Ascending aorta (tissue), 2 donors: ENCODE data around the gene USP10. TPM values are rescaled to one million over a fixed set of nuclear protein-coding genes. Genes with fewer than 3 reads are reported as not detected.

Experiments used
- DNase-seq, 2 donors: peaks; one replicate each; pipeline ENCODE4 v3.0.0-alpha.2; 2019; ENCODE audit warnings: low spot score in 2 of 2
- H3K27ac ChIP-seq, 2 donors: fragments of 200-600 bp; sonication (generic); one replicate each; pipeline ENCODE4 v1.5.1; 2016 to 2017; ENCODE audit warnings: mild to moderate bottlenecking in 1 of 2
- H3K27me3 ChIP-seq: fragments of 200-600 bp; sonication (generic); one replicate; pipeline ENCODE4 v1.5.1; 2017
- H3K36me3 ChIP-seq, 2 donors: fragments of 200-600 bp; sonication (generic); one replicate each; pipeline ENCODE4 v1.5.1; 2016
- H3K4me1 ChIP-seq, 2 donors: fragments of 200-600 bp; sonication (generic); one replicate each; pipeline ENCODE4 v1.5.1; 2016 to 2017; ENCODE audit warnings: mild to moderate bottlenecking in 1 of 2
- H3K4me3 ChIP-seq, 2 donors: fragments of 200-600 bp; sonication (generic); one replicate each; pipeline ENCODE4 v1.5.1; 2016 to 2017; ENCODE audit warnings: mild to moderate bottlenecking in 1 of 2
- H3K9me3 ChIP-seq, 2 donors: fragments of 200-600 bp; sonication (generic); one replicate each; pipeline ENCODE4 v1.5.1; 2016
- CTCF ChIP-seq, 3 experiments: fragments of 200-600 bp in 2 of 3; fragments of 450-650 bp in 1 of 3; sonication (generic) in 2 of 3; IDR thresholded peaks; one replicate each; pipeline ENCODE4 v1.5.1; 2016 to 2019; ENCODE audit warnings: antibody characterized with exemption in 3 of 3, mild to moderate bottlenecking in 1 of 3, moderate library complexity in 1 of 3
- intact Hi-C: fragments of 100-400 bp; cut with DNase I; formaldehyde crosslinking; loops from one replicate; pipeline ENCODE4 v1.15.1; 2023
- total RNA-seq: library from RNA; depleted of rRNA; stranded (reverse); fragments of >200 nt; gene quantifications from one replicate; pipeline ENCODE4 v1.1.0, GENCODE V29; 2016

The USP10 gene
- total RNA-seq, 1 donor from 2014 or later: 27.8 TPM

DNA sequence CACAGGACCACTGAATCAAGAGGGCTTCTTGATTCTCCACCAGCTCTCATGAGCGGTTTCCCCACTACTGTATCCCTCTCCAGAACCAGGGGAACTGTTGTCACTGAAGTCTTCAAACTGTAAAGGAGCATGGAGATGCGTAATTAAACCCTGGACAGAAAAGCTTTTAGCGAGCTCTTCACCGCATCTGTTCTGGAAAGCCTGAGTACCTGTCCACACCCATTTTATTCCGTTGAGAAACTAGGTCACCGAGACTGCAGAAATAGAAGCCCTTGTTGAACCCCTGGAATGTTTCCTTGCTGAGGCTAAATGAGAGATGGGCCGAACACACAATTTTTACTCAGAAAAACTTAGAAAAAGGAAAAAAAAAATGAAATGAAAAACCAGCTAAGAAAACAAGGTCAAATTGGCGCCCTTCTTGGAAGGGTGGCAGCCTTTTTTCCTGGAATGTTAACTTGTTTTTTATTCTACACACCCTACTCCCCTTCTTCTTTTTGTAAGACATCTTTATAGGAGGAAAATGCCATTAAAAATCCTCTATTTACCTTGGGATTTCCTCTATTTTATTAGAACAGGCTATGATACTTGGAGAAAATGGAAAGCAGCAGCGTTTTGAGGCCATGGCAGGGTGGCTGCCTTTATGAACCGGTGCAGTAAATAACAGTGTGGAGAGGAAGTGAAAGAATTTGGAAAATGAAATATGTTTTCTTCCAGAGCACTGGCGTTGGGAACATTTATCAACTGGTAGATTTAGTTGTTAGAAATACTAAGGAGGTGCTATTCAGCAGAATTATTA is 67.4 kb downstream of the USP10 start:
- no peak for DNase-seq
- H3K27ac ChIP-seq: no peak overlapping the region
- H3K4me3 ChIP-seq: no peak overlapping the region
- H3K36me3 ChIP-seq: peaks cover 50 to 71% of the 10 kb centered on the region in 2 donors
- H3K9me3 ChIP-seq: no peaks in the 10 kb centered on the region
- H3K4me1 ChIP-seq: no peaks in the 10 kb centered on the region
- no peak for TF ChIP-seq CTCF (IDR thresholded peaks at IDR 0.05)
- no peaks in the 10 kb centered on the region for H3K27me3 ChIP-seq
- intact Hi-C loops: no loop called here

DNA sequence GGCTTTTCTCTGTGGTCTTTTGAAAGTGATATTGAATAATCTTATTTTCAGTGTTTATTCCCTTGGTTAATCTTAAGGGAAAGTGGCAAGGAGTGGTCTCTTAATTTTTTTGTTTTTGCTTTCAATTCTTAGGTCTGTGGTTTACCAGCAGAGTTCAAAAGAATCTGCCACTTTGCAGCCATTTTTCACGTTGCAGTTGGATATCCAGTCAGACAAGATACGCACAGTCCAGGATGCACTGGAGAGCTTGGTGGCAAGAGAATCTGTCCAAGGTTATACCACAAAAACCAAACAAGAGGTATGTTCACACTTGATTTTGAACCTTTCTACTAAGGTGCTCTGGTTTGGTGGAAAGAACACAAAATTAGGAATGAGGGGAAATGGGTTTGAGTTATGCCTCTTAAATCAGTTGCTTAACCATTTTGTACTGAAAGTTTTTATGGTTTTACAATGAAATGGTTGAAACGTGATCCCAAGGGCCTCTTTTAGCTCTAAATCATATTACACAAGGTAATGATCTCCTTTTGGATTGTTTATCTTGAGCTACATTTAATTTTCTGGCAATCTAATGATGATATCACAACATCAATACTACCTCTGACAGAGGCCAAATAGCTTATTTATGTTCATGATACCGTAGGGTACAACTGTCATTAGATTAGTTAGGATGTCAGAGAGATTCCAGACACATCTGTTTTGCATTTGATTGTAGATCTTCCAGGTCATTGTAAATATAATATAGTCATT is 68.4 kb downstream of the USP10 start:
- no peak for TF ChIP-seq CTCF (IDR thresholded peaks at IDR 0.05)
- intact Hi-C loops: no loop called here
- no peaks in the 10 kb centered on the region for H3K9me3 ChIP-seq
- H3K27me3 ChIP-seq: no peaks in the 10 kb centered on the region
- DNase-seq: no peak
- H3K36me3 ChIP-seq: peaks cover 48 to 76% of the 10 kb centered on the region in 2 donors
- H3K4me1 ChIP-seq: no peaks in the 10 kb centered on the region
- no peak overlapping the region for H3K4me3 ChIP-seq
- no peak overlapping the region for H3K27ac ChIP-seq

DNA sequence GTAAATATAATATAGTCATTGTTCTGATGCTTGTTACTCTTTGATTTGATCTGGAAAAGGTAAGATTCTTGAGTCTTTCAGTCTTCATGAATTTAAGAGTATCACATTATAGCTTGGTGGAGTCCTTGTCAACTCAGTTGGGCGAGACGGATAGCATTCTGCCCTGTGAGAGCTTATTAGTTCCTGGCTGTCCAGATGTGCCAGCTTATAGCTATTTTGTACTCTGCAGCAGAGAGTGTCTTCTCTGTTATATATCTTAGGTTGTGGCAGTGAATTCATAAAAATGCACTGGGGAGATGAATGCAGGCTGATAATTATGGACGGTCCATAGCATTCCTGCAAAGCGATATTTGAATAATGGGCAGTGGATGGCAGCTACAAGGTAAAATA is 69.0 kb downstream of the USP10 start:
- no peaks in the 10 kb centered on the region for H3K9me3 ChIP-seq
- no peak overlapping the region for H3K27ac ChIP-seq

DNA sequence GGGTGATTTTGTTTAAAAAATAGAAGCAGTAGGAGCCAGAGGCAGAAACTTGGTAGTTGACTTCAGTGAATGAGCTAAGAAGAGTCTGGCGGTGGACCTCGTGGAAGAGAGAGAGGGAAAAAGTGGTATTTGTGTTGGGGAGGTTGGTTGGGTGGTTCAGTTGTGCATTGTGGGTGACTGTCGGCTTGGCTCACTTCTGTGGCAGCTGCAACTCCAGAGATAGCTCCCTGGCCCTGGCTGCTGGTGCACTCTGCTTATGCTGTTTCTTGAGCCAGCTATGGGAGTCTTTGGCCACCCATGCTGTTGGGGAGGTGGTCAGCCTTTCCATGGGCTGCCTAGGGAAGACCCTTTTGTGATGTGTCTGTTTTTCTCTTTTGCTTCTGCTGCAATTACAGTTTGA is 69.6 kb downstream of the USP10 start:
- Histone ChIP-seq H3K27ac (no peak overlapping the region), H3K27me3 (no peaks in the 10 kb centered on the region), H3K9me3 (no peaks in the 10 kb centered on the region), H3K36me3 (peaks cover 47 to 78% of the 10 kb centered on the region in 2 donors), H3K4me1 (no peaks in the 10 kb centered on the region), H3K4me3 (no peak overlapping the region)
- intact Hi-C loops: no loop called here
- no peak for TF ChIP-seq CTCF (IDR thresholded peaks at IDR 0.05)
- DNase-seq: no peak

More for the DNA sequence above, 69.0 kb downstream of the USP10 start:
- intact Hi-C loops: no loop called here
- no peak for TF ChIP-seq CTCF (IDR thresholded peaks at IDR 0.05)
- no peak for DNase-seq
- H3K36me3 ChIP-seq: peaks cover 48 to 77% of the 10 kb centered on the region in 2 donors
- no peaks in the 10 kb centered on the region for H3K27me3 ChIP-seq
- no peak overlapping the region for H3K4me3 ChIP-seq
- no peaks in the 10 kb centered on the region for H3K4me1 ChIP-seq

- no peak overlapping the region for H3K4me3 ChIP-seq
- intact Hi-C loops: no loop called here
- no peak for TF ChIP-seq CTCF (IDR thresholded peaks at IDR 0.05)
- H3K4me1 ChIP-seq: no peaks in the 10 kb centered on the region
- DNase-seq: no peak
- no peaks in the 10 kb centered on the region for H3K9me3 ChIP-seq
- no peak overlapping the region for H3K27ac ChIP-seq
- peaks cover 50 to 83% of the 10 kb centered on the region in 2 donors for H3K36me3 ChIP-seq
- no peaks in the 10 kb centered on the region for H3K27me3 ChIP-seq
Measured at GRCh38 chr16:84773312-84773711, 73.5 kb downstream of the USP10 start.
